ENCODE data around the gene PRPF6. TPM values are rescaled to one million over a fixed set of nuclear protein-coding genes. Genes with fewer than 3 reads are reported as not detected.

PRPF6 gene
- total RNA-seq, 1 donor from 2014 or later = 57.2 TPM

DNA sequence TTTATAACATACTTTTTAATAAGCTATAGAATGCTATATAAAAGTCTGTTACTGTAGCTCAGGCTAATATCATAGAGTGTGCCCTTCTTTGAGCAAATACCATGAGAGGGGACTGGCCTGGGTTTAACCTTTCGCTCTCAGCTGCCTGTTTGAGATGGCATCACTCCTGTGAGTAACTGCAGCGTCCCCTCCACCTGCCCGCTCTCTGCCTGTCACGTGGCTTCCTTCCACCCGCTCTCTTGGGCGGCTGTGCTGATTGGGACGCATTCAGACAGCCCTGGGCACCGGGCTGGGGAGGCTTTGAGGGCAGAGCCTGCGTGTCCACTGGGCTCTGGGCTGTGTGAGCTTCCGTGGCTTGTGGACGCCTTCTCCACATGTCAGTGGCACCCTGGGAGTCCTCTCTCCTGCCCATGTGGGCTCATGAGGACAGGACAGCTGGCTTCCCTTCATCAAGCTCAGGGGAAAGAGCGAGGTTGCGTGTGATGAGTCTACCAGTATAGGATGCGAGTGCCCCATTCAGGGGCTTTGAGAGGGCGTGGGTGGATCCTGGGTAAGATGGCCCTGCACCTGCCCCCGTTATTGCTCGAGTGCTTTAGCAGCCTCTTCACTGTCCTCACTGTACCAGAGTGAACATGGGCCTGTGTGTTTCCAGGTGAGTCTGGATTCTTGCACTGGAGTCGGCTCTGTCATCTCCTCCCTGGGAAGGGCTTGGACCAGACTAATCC lies 44.3 kb downstream of the PRPF6 start:
- H3K27me3 ChIP-seq (ENCODE audit: low read depth) = no peaks in the 10 kb centered on the region
- no peaks in the 10 kb centered on the region for H3K4me1 ChIP-seq
- peaks cover 95% of the 10 kb centered on the region for H3K36me3 ChIP-seq
- no peak overlapping the region for H3K4me3 ChIP-seq
- TF ChIP-seq, protein P1, sequence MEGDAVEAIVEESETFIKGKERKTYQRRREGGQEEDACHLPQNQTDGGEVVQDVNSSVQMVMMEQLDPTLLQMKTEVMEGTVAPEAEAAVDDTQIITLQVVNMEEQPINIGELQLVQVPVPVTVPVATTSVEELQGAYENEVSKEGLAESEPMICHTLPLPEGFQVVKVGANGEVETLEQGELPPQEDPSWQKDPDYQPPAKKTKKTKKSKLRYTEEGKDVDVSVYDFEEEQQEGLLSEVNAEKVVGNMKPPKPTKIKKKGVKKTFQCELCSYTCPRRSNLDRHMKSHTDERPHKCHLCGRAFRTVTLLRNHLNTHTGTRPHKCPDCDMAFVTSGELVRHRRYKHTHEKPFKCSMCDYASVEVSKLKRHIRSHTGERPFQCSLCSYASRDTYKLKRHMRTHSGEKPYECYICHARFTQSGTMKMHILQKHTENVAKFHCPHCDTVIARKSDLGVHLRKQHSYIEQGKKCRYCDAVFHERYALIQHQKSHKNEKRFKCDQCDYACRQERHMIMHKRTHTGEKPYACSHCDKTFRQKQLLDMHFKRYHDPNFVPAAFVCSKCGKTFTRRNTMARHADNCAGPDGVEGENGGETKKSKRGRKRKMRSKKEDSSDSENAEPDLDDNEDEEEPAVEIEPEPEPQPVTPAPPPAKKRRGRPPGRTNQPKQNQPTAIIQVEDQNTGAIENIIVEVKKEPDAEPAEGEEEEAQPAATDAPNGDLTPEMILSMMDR (IDR thresholded peaks at IDR 0.05) = no peak
- intact Hi-C loops (cut with DNase I) = no loop called here
- DNase-seq = no peak
- ATAC-seq = no peak
- no peaks in the 10 kb centered on the region for H3K9me3 ChIP-seq
- H3K27ac ChIP-seq = no peak overlapping the region

DNA sequence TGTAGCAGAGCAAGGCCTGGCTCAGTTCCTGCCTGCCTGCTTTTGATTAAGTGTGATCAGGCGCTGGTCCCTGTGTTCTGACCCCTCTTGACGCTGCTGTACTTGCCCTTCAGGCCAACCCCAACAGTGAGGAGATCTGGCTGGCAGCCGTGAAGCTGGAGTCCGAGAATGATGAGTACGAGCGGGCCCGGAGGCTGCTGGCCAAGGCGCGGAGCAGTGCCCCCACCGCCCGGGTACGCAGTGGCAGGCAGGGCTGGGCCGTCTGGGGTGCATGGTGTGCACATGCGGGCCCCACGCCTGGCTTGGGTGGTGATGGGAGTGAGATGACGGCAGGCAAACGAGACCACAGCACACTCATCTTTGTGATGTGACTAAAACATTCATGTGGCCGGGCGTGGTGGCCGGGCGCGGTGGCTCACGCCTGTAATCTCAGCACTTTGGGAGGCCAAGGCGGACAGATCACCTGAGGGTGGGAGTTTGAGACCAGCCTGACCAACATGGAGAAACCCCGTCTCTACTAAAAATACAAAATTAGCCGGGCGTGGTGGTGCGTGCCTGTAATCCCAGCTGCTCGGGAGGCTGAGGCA lies 45.0 kb downstream of the PRPF6 start:
- intact Hi-C loops (cut with DNase I) = no loop called here

DNA sequence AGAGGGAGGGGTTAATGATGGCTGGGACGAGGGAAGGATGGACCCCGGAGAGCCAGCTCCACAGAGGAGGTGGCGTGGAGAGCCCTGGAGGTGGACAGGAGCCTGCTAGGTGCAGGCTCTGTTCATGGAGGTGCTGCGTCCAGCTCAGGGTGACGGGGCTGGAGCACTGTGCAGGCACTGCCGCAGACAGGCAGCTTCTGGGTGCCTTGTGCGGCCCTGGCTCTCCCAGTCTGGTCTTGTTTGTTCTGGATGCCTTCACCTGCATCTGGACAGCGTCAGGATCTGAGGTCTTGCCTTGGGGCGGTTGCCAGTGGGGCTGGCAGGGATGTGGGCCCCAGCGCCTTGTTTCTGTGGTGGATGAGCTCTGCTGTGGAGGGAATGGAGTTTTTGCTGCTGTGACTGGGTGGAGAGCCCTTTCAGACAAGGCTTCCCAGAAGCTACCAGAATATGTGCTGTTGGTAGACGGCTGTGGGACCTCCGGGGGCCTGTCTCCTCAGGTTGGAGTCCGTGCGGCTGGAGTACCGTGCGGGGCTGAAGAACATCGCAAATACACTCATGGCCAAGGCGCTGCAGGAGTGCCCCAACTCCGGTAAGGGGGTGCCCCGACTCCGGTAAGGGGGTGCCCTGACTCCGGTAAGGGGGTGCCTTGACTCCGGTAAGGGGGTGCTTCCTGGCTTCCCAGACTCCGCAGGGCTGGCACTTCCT lies 47.2 kb downstream of the PRPF6 start:
- Histone ChIP-seq H3K27me3 (ENCODE audit: low read depth) (no peaks in the 10 kb centered on the region), H3K36me3 (peaks cover 98% of the 10 kb centered on the region), H3K4me1 (no peaks in the 10 kb centered on the region), H3K27ac (no peak overlapping the region), H3K4me3 (no peak overlapping the region), H3K9me3 (no peaks in the 10 kb centered on the region)
- ATAC-seq (no peak), DNase-seq (no peak)
- TF ChIP-seq, protein P1 (IDR thresholded peaks at IDR 0.05) = no peak
- intact Hi-C loops (cut with DNase I) = no loop called here

More for the DNA sequence above, 45.0 kb downstream of the PRPF6 start:
- Histone ChIP-seq H3K9me3 (no peaks in the 10 kb centered on the region), H3K4me3 (no peak overlapping the region), H3K4me1 (no peaks in the 10 kb centered on the region), H3K27me3 (ENCODE audit: low read depth) (no peaks in the 10 kb centered on the region), H3K36me3 (peaks cover 95% of the 10 kb centered on the region), H3K27ac (no peak overlapping the region)
- TF ChIP-seq, protein P1 (IDR thresholded peaks at IDR 0.05) = no peak
- ATAC-seq (no peak), DNase-seq (no peak)

DNA sequence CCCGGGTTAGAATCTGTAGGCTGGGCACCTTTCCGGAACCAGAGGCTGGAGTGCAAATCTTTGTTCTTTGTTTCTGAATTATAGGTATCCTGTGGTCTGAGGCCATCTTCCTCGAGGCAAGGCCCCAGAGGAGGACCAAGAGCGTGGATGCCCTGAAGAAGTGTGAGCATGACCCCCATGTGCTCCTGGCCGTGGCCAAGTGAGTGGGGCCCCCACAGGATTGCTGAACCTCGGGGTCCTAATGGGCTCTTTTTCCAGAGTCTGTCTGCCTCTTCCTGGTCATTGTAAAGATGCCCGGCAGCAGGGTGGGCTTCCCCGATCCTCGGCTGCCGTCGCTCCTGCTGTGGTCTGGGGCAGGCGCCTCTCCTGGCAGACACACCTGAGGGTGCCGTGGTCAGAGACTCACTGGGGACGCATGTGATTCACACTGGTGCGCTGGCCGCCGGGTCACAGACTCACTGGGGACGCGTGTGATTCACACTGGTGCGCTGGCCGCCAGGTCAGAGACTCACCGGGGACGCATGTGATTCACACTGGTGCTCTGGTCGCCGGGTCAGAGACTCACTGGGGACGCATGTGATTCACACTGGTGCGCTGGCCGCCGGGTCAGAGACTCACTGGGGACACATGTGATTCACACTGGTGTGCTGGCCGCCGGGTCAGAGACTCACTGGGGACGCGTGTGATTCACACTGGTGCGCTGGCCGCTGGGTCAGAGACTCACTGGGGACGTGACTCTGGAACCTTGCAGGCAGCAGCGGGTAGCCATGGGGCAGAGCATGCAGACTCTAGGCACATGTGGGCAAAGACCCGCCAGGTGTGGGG lies 48.6 kb downstream of the PRPF6 start:
- no peaks in the 10 kb centered on the region for H3K4me1 ChIP-seq
- ATAC-seq (no peak), DNase-seq (no peak)
- intact Hi-C loops (cut with DNase I) = no loop called here
- no peaks in the 10 kb centered on the region for H3K27me3 ChIP-seq (ENCODE audit: low read depth)
- H3K4me3 ChIP-seq = no peak overlapping the region
- no peak overlapping the region for H3K27ac ChIP-seq
- H3K36me3 ChIP-seq = peaks cover 95% of the 10 kb centered on the region
- TF ChIP-seq, protein P1 (IDR thresholded peaks at IDR 0.05) = no peak
- no peaks in the 10 kb centered on the region for H3K9me3 ChIP-seq

All from lower lobe of right lung (tissue), 2 donors.